Hepatocyte (in vitro differentiated cells): ENCODE measurements around the gene DSTN. TPM values are rescaled to one million over a fixed set of nuclear protein-coding genes. Genes with fewer than 3 reads are reported as not detected.

Experiments used
- DNase-seq: peaks from one replicate; pipeline ENCODE4 v3.0.0-alpha.2; 2016; ENCODE audit warnings: low spot score
- H2AFZ ChIP-seq: fragments of 200-600 bp; sonication (generic); 2 replicates; pipeline ENCODE4 v1.6.0; 2016; ENCODE audit warnings: antibody characterized with exemption, mild to moderate bottlenecking
- H3K27ac ChIP-seq: fragments of 200-600 bp; sonication (generic); 2 replicates; pipeline ENCODE4 v1.5.1; 2016; ENCODE audit warnings: mild to moderate bottlenecking
- H3K27me3 ChIP-seq: fragments of 200-600 bp; sonication (generic); 2 replicates; pipeline ENCODE4 v1.6.1; 2016
- H3K36me3 ChIP-seq: fragments of 200-600 bp; sonication (generic); replicated peaks from 2 replicates; pipeline ENCODE4 v1.5.1; 2016; ENCODE audit warnings: low read depth; ENCODE audit not compliant: insufficient read depth
- H3K4me1 ChIP-seq: fragments of 200-600 bp; sonication (generic); 2 replicates; pipeline ENCODE4 v1.5.1; 2016; ENCODE audit warnings: mild to moderate bottlenecking, moderate library complexity; ENCODE audit not compliant: insufficient read depth
- H3K4me2 ChIP-seq: fragments of 200-600 bp; sonication (generic); 2 replicates; pipeline ENCODE4 v1.6.0; 2016
- H3K4me3 ChIP-seq: fragments of 200-600 bp; sonication (generic); 2 replicates; pipeline ENCODE4 v1.5.1; 2016; ENCODE audit warnings: mild to moderate bottlenecking
- H3K79me2 ChIP-seq: fragments of 200-600 bp; sonication (generic); 2 replicates; pipeline ENCODE4 v1.6.0; 2017; ENCODE audit warnings: mild to moderate bottlenecking
- H3K9me2 ChIP-seq: fragments of 200-600 bp; sonication (generic); replicated peaks from 2 replicates; pipeline ENCODE4 v1.6.0; 2017; ENCODE audit warnings: mild to moderate bottlenecking; ENCODE audit not compliant: insufficient read depth
- H3K9me3 ChIP-seq: fragments of 200-600 bp; sonication (generic); 2 replicates; pipeline ENCODE4 v1.5.1; 2016; ENCODE audit warnings: low read depth, mild to moderate bottlenecking
- H4K20me1 ChIP-seq: fragments of 200-600 bp; sonication (generic); 2 replicates; pipeline ENCODE4 v1.6.0; 2016; ENCODE audit warnings: mild to moderate bottlenecking; ENCODE audit not compliant: insufficient read depth, poor library complexity, severe bottlenecking
- CTCF ChIP-seq: fragments of 200-600 bp; sonication (generic); IDR thresholded peaks from 2 replicates; pipeline ENCODE4 v1.5.1; 2016; ENCODE audit warnings: antibody characterized with exemption, mild to moderate bottlenecking; ENCODE audit not compliant: poor library complexity
- EZH2 ChIP-seq: fragments of 200-600 bp; sonication (generic); IDR thresholded peaks from 2 replicates; pipeline ENCODE4 v1.6.1; 2016; ENCODE audit warnings: antibody characterized with exemption, mild to moderate bottlenecking, borderline replicate concordance
- EZH2phosphoT487 ChIP-seq: fragments of 200-600 bp; sonication (generic); IDR thresholded peaks from one replicate; pipeline ENCODE4 v1.6.1; 2018; ENCODE audit warnings: antibody characterized with exemption, mild to moderate bottlenecking, low read depth, moderate library complexity; ENCODE audit not compliant: unreplicated experiment, severe bottlenecking
- WGBS: methylation state at CpG from one replicate; pipeline ENCODE4 v1.1.6; 2016; ENCODE audit warnings: low lambda C conversion rate; ENCODE audit errors: missing lambda C conversion rate; 5-methylcytosine and 5-hydroxymethylcytosine counted together
- polyA plus RNA-seq: library from polyadenylated mRNA; unstranded; fragments of >200 nt; fragmentation: Nextera tagmentation; extraction: Ambion mirVana; gene quantifications from 2 replicates; pipeline ENCODE4 v1.2.1, GENCODE V29; 2016
- total RNA-seq: library from RNA; depleted of rRNA; stranded (reverse); fragments of >200 nt; gene quantifications from 2 replicates; pipeline ENCODE4 v1.2.3, GENCODE V29; 2014

The DSTN gene
- total and polyA plus RNA-seq, 2 experiments from 2014 or later = 342 to 352 TPM

GRCh38 chr20:17615645-17616479, 46.0 kb downstream of the DSTN start:
- Histone ChIP-seq H4K20me1 (peaks cover 11% of the 10 kb centered on the region), H3K27ac (no peak overlapping the region), H3K9me2 (no peaks in the 10 kb centered on the region), H3K4me2 (no peak overlapping the region), H3K27me3 (no peaks in the 10 kb centered on the region), H2AFZ (no peak overlapping the region), H3K9me3 (no peaks in the 10 kb centered on the region), H3K79me2 (no peaks in the 10 kb centered on the region), H3K36me3 (peaks cover 6% of the 10 kb centered on the region), H3K4me3 (no peak overlapping the region), H3K4me1 (peaks cover 27% of the 10 kb centered on the region)
- 76% methylated on average over 22 of the region's 22 CpGs for WGBS
- no peak for TF ChIP-seq EZH2phosphoT487
- no peak for TF ChIP-seq EZH2
- TF ChIP-seq CTCF = no peak
- DNase-seq = no peak

GRCh38 chr20:17616480-17617211, 46.8 kb downstream of the DSTN start:
- Histone ChIP-seq H2AFZ (no peak overlapping the region), H3K4me1 (peaks cover 27% of the 10 kb centered on the region), H3K9me2 (no peaks in the 10 kb centered on the region), H3K27ac (no peak overlapping the region), H4K20me1 (peaks cover 11% of the 10 kb centered on the region), H3K4me2 (no peak overlapping the region), H3K79me2 (no peaks in the 10 kb centered on the region), H3K36me3 (peaks cover 6% of the 10 kb centered on the region), H3K9me3 (no peaks in the 10 kb centered on the region), H3K4me3 (no peak overlapping the region), H3K27me3 (no peaks in the 10 kb centered on the region)
- TF ChIP-seq EZH2phosphoT487 (no peak), CTCF (no peak), EZH2 (no peak)
- DNase-seq = no peak
- WGBS = 91% methylated on average over 22 of the region's 22 CpGs

- TF ChIP-seq CTCF (peak; percentile 53), EZH2 (no peak)
- H3K4me1 ChIP-seq = peaks cover 23% of the 10 kb centered on the region
- H3K9me3 ChIP-seq = no peaks in the 10 kb centered on the region
- H3K36me3 ChIP-seq = peaks cover 6% of the 10 kb centered on the region
- WGBS = 78% methylated on average over 15 of the region's 15 CpGs
- no peak overlapping the region for H2AFZ ChIP-seq
- no peak overlapping the region for H3K4me3 ChIP-seq
- peak; percentile 58 for DNase-seq
- H3K27ac ChIP-seq = peak overlapping the region; percentile 12
- H4K20me1 ChIP-seq = peaks cover 9% of the 10 kb centered on the region
- H3K79me2 ChIP-seq = no peaks in the 10 kb centered on the region
- H3K4me2 ChIP-seq = no peak overlapping the region
- no peaks in the 10 kb centered on the region for H3K9me2 ChIP-seq
- H3K27me3 ChIP-seq = no peaks in the 10 kb centered on the region
Measured at GRCh38 chr20:17617212-17617867, 47.5 kb downstream of the DSTN start.
